Loucy (cell line): ENCODE data around the gene OGFR.

ENCODE experiments used
- CTCF ChIP-seq: fragments of 200-600 bp; sonication (generic); conservative IDR thresholded peaks from 2 replicates; pipeline ENCODE4 v1.5.1; 2014; ENCODE audit warnings: mild to moderate bottlenecking, antibody characterized with exemption, low read length
- EZH2phosphoT487 ChIP-seq: fragments of 200-600 bp; IDR thresholded peaks from 2 replicates; pipeline ENCODE4 v1.6.1; 2018; ENCODE audit warnings: antibody characterized with exemption, mild to moderate bottlenecking, moderate library complexity, borderline replicate concordance

GRCh38 chr20:62801284-62802010 is 3.2 kb upstream of the OGFR start:
- TF ChIP-seq EZH2phosphoT487 (no peak), CTCF (no peak)
